ENCODE results near the gene FGD5.

DNA sequence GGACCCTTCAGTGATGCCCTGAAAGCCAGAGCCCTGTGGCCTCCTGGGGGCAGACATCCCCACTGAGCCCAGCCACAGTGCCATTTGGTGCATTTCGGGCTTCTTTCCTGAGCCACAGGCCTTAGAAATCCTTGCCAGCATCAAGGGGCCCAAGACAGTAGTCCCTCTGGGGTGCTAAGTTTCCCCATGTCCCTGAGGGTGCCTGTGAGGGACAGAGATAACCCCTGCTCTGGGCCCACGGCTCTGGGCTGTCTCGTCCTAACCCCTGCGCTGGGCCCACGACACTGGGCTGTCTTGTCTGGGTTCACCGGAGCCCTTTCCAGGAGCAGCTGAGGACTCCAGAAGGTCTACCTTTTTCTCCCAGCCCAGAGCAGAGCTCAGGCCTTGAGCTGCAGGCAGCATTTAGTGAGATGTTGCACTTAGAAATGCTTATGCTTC lies 45.1 kb upstream of the FGD5 start:
- no peak for TF ChIP-seq POLR2AphosphoS5 (IDR thresholded peaks at IDR 0.05; ENCODE audit: low read depth, low read length)
- TF ChIP-seq SIN3A (IDR thresholded peaks at IDR 0.05; ENCODE audit: borderline replicate concordance, insufficient read depth, low read length): no peak

All from PFSK-1 (cell line).